Measurements from ENCODE around the gene FRRS1. TPM values are rescaled to one million over a fixed set of nuclear protein-coding genes. Genes with fewer than 3 reads are reported as not detected.

FRRS1 gene
- polyA plus RNA-seq, 3 donors, result 0.61 to 2.1 (median 2.1) TPM

GRCh38 chr1:99782397-99782796, 16.0 kb upstream of the FRRS1 start:
- Histone ChIP-seq H3K4me3 (replicated peaks in 1 of 3; ENCODE audit: low read depth in 2 of 3, low read length in 3 of 3) (no peak overlapping the region), H3K4me1 (ENCODE audit: control insufficient read depth in 1 of 2, insufficient read depth in 2 of 2, low read length in 2 of 2) (no peaks in the 10 kb centered on the region), H3K9ac (ENCODE audit: insufficient read depth, low read length, poor library complexity, severe bottlenecking) (no peak overlapping the region), H3K27ac (ENCODE audit: low read depth in 1 of 2, low read length in 2 of 2) (no peak overlapping the region), H3K9me3 (replicated peaks in 1 of 2; ENCODE audit: control insufficient read depth in 1 of 2, insufficient read depth in 1 of 2, low read length in 2 of 2) (no peaks in the 10 kb centered on the region), H3K36me3 (replicated peaks in 1 of 2; ENCODE audit: control insufficient read depth in 1 of 2, insufficient read depth in 2 of 2, low read length in 2 of 2) (no peaks in the 10 kb centered on the region), H3K4me2 (replicated peaks; ENCODE audit: extremely low read depth, low read length, poor library complexity, severe bottlenecking) (no peak overlapping the region), H3K27me3 (ENCODE audit: control insufficient read depth in 2 of 2, insufficient read depth in 2 of 2, low read length in 2 of 2) (peaks cover 3 to 8% of the 10 kb centered on the region in 2 donors), H3K79me2 (ENCODE audit: insufficient read depth, low read length) (no peaks in the 10 kb centered on the region), H2AFZ (ENCODE audit: insufficient read depth, low read depth, low read length, poor library complexity, severe bottlenecking) (no peak overlapping the region), H4K20me1 (ENCODE audit: insufficient read depth, low read length) (no peaks in the 10 kb centered on the region)
- WGBS (ENCODE audit: insufficient coverage), result 88% methylated on average over 1 of the region's 1 CpG
- no peak overlapping the region for H3K4me3 Mint-ChIP-seq
- H3K27me3 Mint-ChIP-seq (ENCODE audit: low read depth in 3 of 3), result peaks cover 13 to 31% (median 21%) of the 10 kb centered on the region in 3 donors
- H3K27ac Mint-ChIP-seq, result no peak overlapping the region
- no peak for DNase-seq
- H3K36me3 Mint-ChIP-seq, result no peaks in the 10 kb centered on the region
- TF ChIP-seq, protein P1, sequence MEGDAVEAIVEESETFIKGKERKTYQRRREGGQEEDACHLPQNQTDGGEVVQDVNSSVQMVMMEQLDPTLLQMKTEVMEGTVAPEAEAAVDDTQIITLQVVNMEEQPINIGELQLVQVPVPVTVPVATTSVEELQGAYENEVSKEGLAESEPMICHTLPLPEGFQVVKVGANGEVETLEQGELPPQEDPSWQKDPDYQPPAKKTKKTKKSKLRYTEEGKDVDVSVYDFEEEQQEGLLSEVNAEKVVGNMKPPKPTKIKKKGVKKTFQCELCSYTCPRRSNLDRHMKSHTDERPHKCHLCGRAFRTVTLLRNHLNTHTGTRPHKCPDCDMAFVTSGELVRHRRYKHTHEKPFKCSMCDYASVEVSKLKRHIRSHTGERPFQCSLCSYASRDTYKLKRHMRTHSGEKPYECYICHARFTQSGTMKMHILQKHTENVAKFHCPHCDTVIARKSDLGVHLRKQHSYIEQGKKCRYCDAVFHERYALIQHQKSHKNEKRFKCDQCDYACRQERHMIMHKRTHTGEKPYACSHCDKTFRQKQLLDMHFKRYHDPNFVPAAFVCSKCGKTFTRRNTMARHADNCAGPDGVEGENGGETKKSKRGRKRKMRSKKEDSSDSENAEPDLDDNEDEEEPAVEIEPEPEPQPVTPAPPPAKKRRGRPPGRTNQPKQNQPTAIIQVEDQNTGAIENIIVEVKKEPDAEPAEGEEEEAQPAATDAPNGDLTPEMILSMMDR (IDR thresholded peaks at IDR 0.05), result no peak
- H3K9me3 Mint-ChIP-seq, result no peaks in the 10 kb centered on the region
- intact Hi-C loops (cut with micrococcal nuclease), result no loop called here
- peaks cover 10% of the 10 kb centered on the region for H3K4me1 Mint-ChIP-seq

DNA sequence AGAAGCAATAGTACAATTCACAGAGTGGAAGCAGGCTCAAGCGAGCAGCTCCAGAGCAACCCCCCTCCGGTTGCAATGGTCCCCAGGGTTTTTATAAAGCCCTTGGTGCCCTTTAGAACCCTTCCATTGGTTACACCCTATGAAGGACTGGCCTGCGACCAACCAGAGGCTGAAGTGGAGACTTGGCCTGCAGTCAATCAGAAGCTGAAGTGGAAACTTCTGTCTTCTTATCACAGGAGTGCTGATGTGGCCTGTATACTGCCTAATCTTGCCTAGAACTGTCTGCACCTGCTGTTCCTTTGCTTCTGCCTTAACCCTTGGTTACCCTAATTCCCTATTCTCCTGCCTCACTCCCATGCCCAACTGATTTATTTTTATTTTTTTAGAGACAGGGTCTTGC, 15.4 kb upstream of the FRRS1 start:
- H3K4me1 Mint-ChIP-seq, result peaks cover 6% of the 10 kb centered on the region
- Histone ChIP-seq H3K4me2 (replicated peaks; ENCODE audit: extremely low read depth, low read length, poor library complexity, severe bottlenecking) (no peak overlapping the region), H3K9me3 (replicated peaks in 1 of 2; ENCODE audit: control insufficient read depth in 1 of 2, insufficient read depth in 1 of 2, low read length in 2 of 2) (no peaks in the 10 kb centered on the region), H3K4me3 (replicated peaks in 1 of 3; ENCODE audit: low read depth in 2 of 3, low read length in 3 of 3) (no peak overlapping the region), H3K36me3 (replicated peaks in 1 of 2; ENCODE audit: control insufficient read depth in 1 of 2, insufficient read depth in 2 of 2, low read length in 2 of 2) (no peaks in the 10 kb centered on the region), H3K27me3 (ENCODE audit: control insufficient read depth in 2 of 2, insufficient read depth in 2 of 2, low read length in 2 of 2) (peaks cover 3 to 8% of the 10 kb centered on the region in 2 donors), H3K4me1 (ENCODE audit: control insufficient read depth in 1 of 2, insufficient read depth in 2 of 2, low read length in 2 of 2) (no peaks in the 10 kb centered on the region), H2AFZ (ENCODE audit: insufficient read depth, low read depth, low read length, poor library complexity, severe bottlenecking) (no peak overlapping the region), H4K20me1 (ENCODE audit: insufficient read depth, low read length) (no peaks in the 10 kb centered on the region), H3K27ac (ENCODE audit: low read depth in 1 of 2, low read length in 2 of 2) (no peak overlapping the region), H3K79me2 (ENCODE audit: insufficient read depth, low read length) (no peaks in the 10 kb centered on the region), H3K9ac (ENCODE audit: insufficient read depth, low read length, poor library complexity, severe bottlenecking) (no peak overlapping the region)
- intact Hi-C loops (cut with micrococcal nuclease), result no loop called here
- TF ChIP-seq, protein P1 (IDR thresholded peaks at IDR 0.05), result no peak
- H3K36me3 Mint-ChIP-seq, result no peaks in the 10 kb centered on the region
- peaks cover 13 to 31% (median 19%) of the 10 kb centered on the region in 3 donors for H3K27me3 Mint-ChIP-seq (ENCODE audit: low read depth in 3 of 3)
- no peak for DNase-seq
- H3K27ac Mint-ChIP-seq, result no peak overlapping the region
- 100% methylated on average over 2 of the region's 3 CpGs for WGBS (ENCODE audit: insufficient coverage)
- no peaks in the 10 kb centered on the region for H3K9me3 Mint-ChIP-seq
- H3K4me3 Mint-ChIP-seq, result no peak overlapping the region
